Smooth muscle cell (in vitro differentiated cells): Measurements from ENCODE around the gene SST. TPM values are rescaled to one million over a fixed set of nuclear protein-coding genes. Genes with fewer than 3 reads are reported as not detected.

Experiments
- DNase-seq: peaks from one replicate; lab custom pipeline; 2025; ENCODE audit not compliant: unreplicated experiment; lab: John Stamatoyannopoulos, UW
- H2AFZ ChIP-seq: fragments of 200-600 bp; sonication (generic); 2 replicates; pipeline ENCODE4 v1.6.0; 2016; ENCODE audit warnings: antibody characterized with exemption, low read depth, mild to moderate bottlenecking
- H3F3A ChIP-seq: fragments of 200-600 bp; sonication (generic); 2 replicates; pipeline ENCODE4 v1.6.0; 2017; ENCODE audit warnings: antibody characterized with exemption, low read depth
- H3K27ac ChIP-seq: fragments of 200-600 bp; sonication (generic); 2 replicates; pipeline ENCODE4 v1.5.1; 2016; ENCODE audit warnings: low read depth, mild to moderate bottlenecking
- H3K27me3 ChIP-seq: fragments of 200-600 bp; sonication (generic); 2 replicates; pipeline ENCODE4 v1.6.1; 2016; ENCODE audit warnings: low read depth, mild to moderate bottlenecking
- H3K36me3 ChIP-seq: fragments of 200-600 bp; sonication (generic); 2 replicates; pipeline ENCODE4 v1.5.1; 2016; ENCODE audit warnings: low read depth
- H3K4me1 ChIP-seq: fragments of 200-600 bp; sonication (generic); 2 replicates; pipeline ENCODE4 v1.5.1; 2016; ENCODE audit warnings: low read depth
- H3K4me2 ChIP-seq: fragments of 200-600 bp; sonication (generic); 2 replicates; pipeline ENCODE4 v1.6.0; 2016; ENCODE audit warnings: mild to moderate bottlenecking
- H3K4me3 ChIP-seq: fragments of 200-600 bp; sonication (generic); 2 replicates; pipeline ENCODE4 v1.5.1; 2016; ENCODE audit warnings: mild to moderate bottlenecking
- H3K79me2 ChIP-seq: fragments of 200-600 bp; sonication (generic); 2 replicates; pipeline ENCODE4 v1.6.0; 2016; ENCODE audit warnings: low read depth, mild to moderate bottlenecking
- H3K9ac ChIP-seq: fragments of 200-600 bp; sonication (generic); 2 replicates; pipeline ENCODE4 v1.6.0; 2016; ENCODE audit warnings: low read depth
- H3K9me3 ChIP-seq: fragments of 200-600 bp; sonication (generic); replicated peaks from 2 replicates; pipeline ENCODE4 v1.5.1; 2016; ENCODE audit warnings: low read depth
- H4K20me1 ChIP-seq: fragments of 200-600 bp; sonication (generic); 2 replicates; pipeline ENCODE4 v1.6.0; 2016; ENCODE audit warnings: low read depth
- CTCF ChIP-seq: fragments of 200-600 bp; sonication (generic); IDR thresholded peaks from 2 replicates; pipeline ENCODE4 v1.5.1; 2017; ENCODE audit warnings: borderline replicate concordance, mild to moderate bottlenecking, antibody characterized with exemption; ENCODE audit not compliant: insufficient read depth, poor library complexity, severe bottlenecking
- WGBS: methylation state at CpG from one replicate; pipeline ENCODE4 v1.1.7; 2016; ENCODE audit warnings: low lambda C conversion rate; 5-methylcytosine and 5-hydroxymethylcytosine counted together
- polyA plus RNA-seq: library from polyadenylated mRNA; unstranded; fragments of >200 nt; fragmentation: Nextera tagmentation; extraction: Ambion mirVana; gene quantifications from 2 replicates; pipeline ENCODE4 v1.2.1, GENCODE V29; 2016
- total RNA-seq: library from RNA; depleted of rRNA; stranded (reverse); fragments of >200 nt; gene quantifications from 2 replicates; pipeline ENCODE4 v1.2.3, GENCODE V29; 2014

The SST gene
- total and polyA plus RNA-seq, 2 experiments from 2014 or later: not detected

GRCh38 chr3:187619461-187619860 lies 50.7 kb downstream of the SST start:
- H3K4me3 ChIP-seq: no peak overlapping the region
- peaks cover 4% of the 10 kb centered on the region for H3K4me1 ChIP-seq
- H3K36me3 ChIP-seq: no peaks in the 10 kb centered on the region
- no peak overlapping the region for H3K27ac ChIP-seq
- peaks cover 4% of the 10 kb centered on the region for H3K27me3 ChIP-seq
- 87% methylated on average over 2 of the region's 2 CpGs for WGBS
- no peak overlapping the region for H3K9ac ChIP-seq
- no peaks in the 10 kb centered on the region for H3K9me3 ChIP-seq
- no peaks in the 10 kb centered on the region for H3K79me2 ChIP-seq
- no peak overlapping the region for H2AFZ ChIP-seq
- TF ChIP-seq CTCF: no peak
- no peaks in the 10 kb centered on the region for H4K20me1 ChIP-seq
- H3F3A ChIP-seq: no peaks in the 10 kb centered on the region
- DNase-seq: no peak
- no peak overlapping the region for H3K4me2 ChIP-seq

Other genes starting within 250 kb of the SST start
- not detected in 2 replicates for gene RTP2, start 32.2 kb upstream of the SST start, total RNA-seq
- gene RTP2, start 32.2 kb upstream of the SST start, polyA plus RNA-seq: not detected in 2 replicates
- gene BCL6, start 75.1 kb upstream of the SST start, total RNA-seq: 30.8 and 39.1 TPM in 2 replicates
- gene BCL6, start 75.1 kb upstream of the SST start, polyA plus RNA-seq: 16.8 and 18.3 TPM in 2 replicates